B cell (primary cell): ENCODE results near the gene OR10A5. TPM values are rescaled to one million over a fixed set of nuclear protein-coding genes. Genes with fewer than 3 reads are reported as not detected.

Source experiments
- ATAC-seq: fragments of 200-7000 bp; cut with Tn5 transposase; one replicate; pipeline ENCODE4 v1.10.0; 2021; ENCODE audit warnings: low read depth, mild to moderate bottlenecking, moderate number of reproducible peaks, moderate library complexity
- CTCF ChIA-PET: fragments of 350-600 bp; sonication (Branson Sonifier 250); formaldehyde crosslinking; loops from one replicate; lab custom pipeline; 2021; ENCODE audit warnings: antibody characterized with exemption, inconsistent platforms; lab: Charles Lee
- POLR2A ChIA-PET: fragments of 350-600 bp; sonication (Branson Sonifier 250); formaldehyde crosslinking; loops from one replicate; lab custom pipeline; 2021; ENCODE audit warnings: antibody characterized with exemption; lab: Charles Lee
- DNase-seq: peaks from one replicate; pipeline ENCODE4 v3.0.0; 2013
- H2AFZ ChIP-seq: 2 replicates; pipeline ENCODE4 v1.6.1; 2012; ENCODE audit warnings: mild to moderate bottlenecking, low read depth, low read length; ENCODE audit not compliant: insufficient read depth, poor library complexity, severe bottlenecking
- H3K27ac ChIP-seq, 2 donors: 1 replicate in 1 of 2; 2 replicates in 1 of 2; pipeline ENCODE4 v1.5.1; 2012 to 2013; ENCODE audit warnings: low read length in 2 of 2, mild to moderate bottlenecking in 2 of 2, moderate library complexity in 1 of 2
- H3K27me3 ChIP-seq, 4 experiments: fragments of 200-600 bp in 1 of 4; sonication (generic) in 1 of 4; replicated peaks in 1 of 4; 1 replicate in 2 of 4; 2 replicates in 2 of 4; pipeline versions ENCODE4 v1.6.1 to v1.7.0; 2013 to 2016; ENCODE audit warnings: low read length in 3 of 4, mild to moderate bottlenecking in 2 of 4, mixed read lengths in 1 of 4, moderate library complexity in 1 of 4; ENCODE audit not compliant: insufficient read depth in 4 of 4, control insufficient read depth in 3 of 4; ENCODE audit errors: control extremely low read depth in 1 of 4
- H3K36me3 ChIP-seq, 2 experiments: replicated peaks in 1 of 2; 1 replicate in 1 of 2; 2 replicates in 1 of 2; pipeline versions ENCODE4 v1.6.1 to v1.7.1; 2013; ENCODE audit warnings: low read length in 1 of 2; ENCODE audit not compliant: insufficient read depth in 2 of 2, control insufficient read depth in 1 of 2; ENCODE audit errors: control extremely low read depth in 1 of 2, extremely low read depth in 1 of 2
- H3K4me1 ChIP-seq, 2 donors: fragments of 200-600 bp in 1 of 2; sonication (generic) in 1 of 2; 1 replicate in 1 of 2; 2 replicates in 1 of 2; pipeline versions ENCODE4 v1.5.1 to v1.6.1; 2013 to 2017; ENCODE audit warnings: low read length in 2 of 2; ENCODE audit not compliant: control insufficient read depth in 2 of 2, insufficient read depth in 2 of 2
- H3K4me2 ChIP-seq: replicated peaks from 2 replicates; pipeline ENCODE3; 2012; ENCODE audit warnings: mild to moderate bottlenecking, low read depth, low read length; ENCODE audit not compliant: poor library complexity, severe bottlenecking
- H3K4me3 ChIP-seq, 5 experiments: fragments of 200-600 bp in 1 of 5; sonication (generic) in 1 of 5; 1 replicate in 3 of 5; 2 replicates in 2 of 5; pipeline versions ENCODE4 v1.5.1 to v1.7.0; 2011 to 2016; ENCODE audit warnings: low read length in 4 of 5, mild to moderate bottlenecking in 4 of 5, low read depth in 2 of 5, control low read depth in 1 of 5, moderate library complexity in 1 of 5; ENCODE audit not compliant: insufficient read depth in 1 of 5; ENCODE audit errors: control extremely low read depth in 1 of 5, extremely low read depth in 1 of 5
- H3K79me2 ChIP-seq: fragments of 200-600 bp; sonication (generic); one replicate; pipeline ENCODE4 v1.6.0; 2016; ENCODE audit warnings: low read length; ENCODE audit not compliant: control insufficient read depth, insufficient read depth
- H3K9ac ChIP-seq: fragments of 200-600 bp; sonication (generic); 2 replicates; pipeline ENCODE4 v1.6.1; 2017; ENCODE audit warnings: mild to moderate bottlenecking, low read length, moderate library complexity
- H3K9me3 ChIP-seq, 3 donors: one replicate each; pipeline versions ENCODE4 v1.6.1 to v1.7.1; 2013; ENCODE audit warnings: low read length in 2 of 3; ENCODE audit not compliant: control insufficient read depth in 2 of 3, insufficient read depth in 1 of 3; ENCODE audit errors: control extremely low read depth in 1 of 3
- H4K20me1 ChIP-seq: 2 replicates; pipeline ENCODE4 v1.6.0; 2012; ENCODE audit warnings: mild to moderate bottlenecking, low read length; ENCODE audit not compliant: insufficient read depth, control insufficient read depth, poor library complexity, severe bottlenecking
- H3K27ac Mint-ChIP-seq: one replicate; pipeline ENCODE4 v1.8.0; 2021; ENCODE audit warnings: mixed read lengths
- H3K27me3 Mint-ChIP-seq: one replicate; pipeline ENCODE4 v1.8.0; 2021; ENCODE audit warnings: mixed read lengths
- H3K4me1 Mint-ChIP-seq: one replicate; pipeline ENCODE4 v1.8.0; 2021; ENCODE audit warnings: mixed read lengths
- H3K4me3 Mint-ChIP-seq: one replicate; pipeline ENCODE4 v1.8.0; 2021; ENCODE audit warnings: mixed read lengths
- H3K9me3 Mint-ChIP-seq: one replicate; pipeline ENCODE4 v1.8.0; 2022; ENCODE audit warnings: mixed read lengths; ENCODE audit not compliant: insufficient read depth
- CTCF ChIP-seq: fragments of 200-600 bp; IDR thresholded peaks from one replicate; pipeline ENCODE4 v1.8.0; 2022; ENCODE audit warnings: antibody characterized with exemption, mild to moderate bottlenecking
- EZH2 ChIP-seq: IDR thresholded peaks from 2 replicates; pipeline ENCODE4 v1.6.1; 2012; ENCODE audit warnings: borderline replicate concordance, low read depth, mild to moderate bottlenecking, moderate library complexity, low read length; ENCODE audit not compliant: insufficient read depth, poor library complexity, severe bottlenecking
- WGBS: methylation state at CpG from one replicate; pipeline ENCODE4 v1.1.5; 2013; ENCODE audit warnings: missing lambda C conversion rate; ENCODE audit not compliant: insufficient coverage; 5-methylcytosine and 5-hydroxymethylcytosine counted together
- intact Hi-C: fragments of 100-400 bp; cut with micrococcal nuclease; formaldehyde crosslinking; loops from one replicate; pipeline ENCODE4 v1.10.0; 2022
- polyA plus RNA-seq: library from polyadenylated mRNA; depleted of rRNA; stranded (reverse); fragments of >200 nt; gene quantifications from 2 replicates; pipeline ENCODE4 v1.2.3, GENCODE V29; 2012
- total RNA-seq, 2 donors: library from RNA; stranded (reverse); fragments of 120-200 nt in 1 of 2; gene quantifications; 1 replicate in 1 of 2; 2 replicates in 1 of 2; pipeline versions ENCODE4 v1.2.3 to v1.2.4, GENCODE V29; 2013 to 2022

Gene OR10A5
- total and polyA plus RNA-seq, 2 donors (not counting 1 experiment from before 2014, with no cell fraction given) = not detected

- Histone ChIP-seq H2AFZ (no peak within 1 kb of the TSS), H3K4me2 (no peak within 1 kb of the TSS), H3K27ac (no peak within 1 kb of the TSS), H3K79me2 (no peaks in the 10 kb centered on the region), H3K27me3 (peaks cover 0 to 6% (median 0%) of the 10 kb centered on the region in 4 experiments), H3K4me3 (no peak within 1 kb of the TSS), H3K36me3 (no peaks in the 10 kb centered on the region), H3K9ac (no peak within 1 kb of the TSS), H4K20me1 (no peaks in the 10 kb centered on the region), H3K4me1 (no peaks in the 10 kb centered on the region), H3K9me3 (peaks cover 0 to 3% (median 0%) of the 10 kb centered on the region in 3 donors)
- no peak for TF ChIP-seq EZH2
- TF ChIP-seq CTCF = no peak
- H3K27ac Mint-ChIP-seq = no peak within 1 kb of the TSS
- ChIA-PET CTCF (interaction anchor here (1.2 kb wide), 1 partner anchor 64 kb away, joined by 3 read pairs; no protein-coding TSS in a partner anchor), POLR2A (no interaction called here)
- no peak within 1 kb of the TSS for H3K4me3 Mint-ChIP-seq
- DNase-seq (no peak), ATAC-seq (no peak)
- H3K27me3 Mint-ChIP-seq = peaks cover 8% of the 10 kb centered on the region
- no peaks in the 10 kb centered on the region for H3K4me1 Mint-ChIP-seq
- intact Hi-C loops = no loop called here
- 100% methylated on average over 1 of the region's 1 CpG for WGBS
- no peaks in the 10 kb centered on the region for H3K9me3 Mint-ChIP-seq
Observed at GRCh38 chr11:6876325-6876724, 30.8 kb downstream of the OR10A5 start, which contains the start of gene OR10A4. OR10A4 (plus strand) TSS chr11:6876625; CDS start chr11:6876648, 23 bp downstream.

DNA sequence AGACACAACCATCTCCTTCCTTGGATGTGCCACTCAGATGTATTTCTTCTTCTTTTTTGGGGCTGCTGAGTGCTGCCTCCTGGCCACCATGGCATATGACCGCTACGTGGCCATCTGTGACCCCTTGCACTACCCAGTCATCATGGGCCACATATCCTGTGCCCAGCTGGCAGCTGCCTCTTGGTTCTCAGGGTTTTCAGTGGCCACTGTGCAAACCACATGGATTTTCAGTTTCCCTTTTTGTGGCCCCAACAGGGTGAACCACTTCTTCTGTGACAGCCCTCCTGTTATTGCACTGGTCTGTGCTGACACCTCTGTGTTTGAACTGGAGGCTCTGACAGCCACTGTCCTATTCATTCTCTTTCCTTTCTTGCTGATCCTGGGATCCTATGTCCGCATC, 31.4 kb downstream of the OR10A5 start:
- TF ChIP-seq EZH2 (no peak), CTCF (no peak)
- Histone ChIP-seq H3K9ac (no peak overlapping the region), H3K27ac (no peak overlapping the region), H3K9me3 (peaks cover 0 to 3% (median 0%) of the 10 kb centered on the region in 3 donors), H3K36me3 (no peaks in the 10 kb centered on the region), H3K4me2 (no peak overlapping the region), H3K4me1 (no peaks in the 10 kb centered on the region), H4K20me1 (no peaks in the 10 kb centered on the region), H3K4me3 (no peak overlapping the region), H2AFZ (no peak overlapping the region), H3K27me3 (peaks cover 0 to 6% (median 0%) of the 10 kb centered on the region in 4 experiments), H3K79me2 (no peaks in the 10 kb centered on the region)
- ChIA-PET POLR2A (no interaction called here), CTCF (interaction anchor here (1.2 kb wide), 1 partner anchor 65 kb away, joined by 3 read pairs; no protein-coding TSS in a partner anchor)
- no peaks in the 10 kb centered on the region for H3K9me3 Mint-ChIP-seq
- ATAC-seq (no peak), DNase-seq (no peak)
- no peak overlapping the region for H3K27ac Mint-ChIP-seq
- H3K4me1 Mint-ChIP-seq = no peaks in the 10 kb centered on the region
- intact Hi-C loops = no loop called here
- no peak overlapping the region for H3K4me3 Mint-ChIP-seq
- WGBS = 89% methylated on average over 3 of the region's 3 CpGs
- peaks cover 8% of the 10 kb centered on the region for H3K27me3 Mint-ChIP-seq
